ENCODE measurements around the gene PIK3R5.
"Not testable (repeated sequence)": the region's sequence is repeated elsewhere in the genome, so short reads cannot be mapped to it uniquely, and the experiment has no call there.

The PIK3R5 gene

GRCh38 chr17:8872036-8872704, 93.3 kb downstream of the PIK3R5 start:
- no peak for DNase-seq

GRCh38 chr17:8871081-8871581, 94.4 kb downstream of the PIK3R5 start:
- DNase-seq = no peak

- DNase-seq = no peak
Observed at GRCh38 chr17:8870406-8871040, 95.0 kb downstream of the PIK3R5 start.

- no peak for DNase-seq
Observed at GRCh38 chr17:8869114-8869815, 96.2 kb downstream of the PIK3R5 start.

- DNase-seq = no peak
Observed at GRCh38 chr17:8868529-8868951, 97.0 kb downstream of the PIK3R5 start.

- no peak for DNase-seq
Observed at GRCh38 chr17:8868092-8868491, 97.4 kb downstream of the PIK3R5 start.

- DNase-seq = peak; percentile 14
Observed at GRCh38 chr17:8867361-8867981, 98.0 kb downstream of the PIK3R5 start, which contains the start of gene PIK3R6. PIK3R6 (minus strand) TSS chr17:8867674; CDS start chr17:8849794, 17,880 bp downstream.

- DNase-seq = no peak
Observed at GRCh38 chr17:8865811-8866210, 99.7 kb downstream of the PIK3R5 start.

GRCh38 chr17:8865385-8865784, 100.1 kb downstream of the PIK3R5 start:
- DNase-seq = no peak

GRCh38 chr17:8862213-8863056, 103.1 kb downstream of the PIK3R5 start:
- no peak for DNase-seq

- DNase-seq = no peak
Observed at GRCh38 chr17:8861495-8862181, 103.9 kb downstream of the PIK3R5 start.

GRCh38 chr17:8859804-8860430, 105.6 kb downstream of the PIK3R5 start:
- no peak for DNase-seq

GRCh38 chr17:8859027-8859803, 106.3 kb downstream of the PIK3R5 start:
- peak; percentile 29 for DNase-seq

- DNase-seq = peak; percentile 38
Observed at GRCh38 chr17:8857919-8858318, 107.6 kb downstream of the PIK3R5 start.

- no peak for DNase-seq
Observed at GRCh38 chr17:8856869-8857575, 108.5 kb downstream of the PIK3R5 start.

GRCh38 chr17:8856205-8856603, 109.3 kb downstream of the PIK3R5 start:
- not testable (repeated sequence) for DNase-seq

- DNase-seq = no peak
Observed at GRCh38 chr17:8855477-8856204, 109.9 kb downstream of the PIK3R5 start.

- DNase-seq = no peak
Observed at GRCh38 chr17:8851600-8851999, 113.9 kb downstream of the PIK3R5 start.
